Measurements from ENCODE around the gene RPL10. TPM values are rescaled to one million over a fixed set of nuclear protein-coding genes. Genes with fewer than 3 reads are reported as not detected.

RPL10 gene
- total RNA-seq, 1 experiment from 2014 or later: 2,110 TPM

DNA sequence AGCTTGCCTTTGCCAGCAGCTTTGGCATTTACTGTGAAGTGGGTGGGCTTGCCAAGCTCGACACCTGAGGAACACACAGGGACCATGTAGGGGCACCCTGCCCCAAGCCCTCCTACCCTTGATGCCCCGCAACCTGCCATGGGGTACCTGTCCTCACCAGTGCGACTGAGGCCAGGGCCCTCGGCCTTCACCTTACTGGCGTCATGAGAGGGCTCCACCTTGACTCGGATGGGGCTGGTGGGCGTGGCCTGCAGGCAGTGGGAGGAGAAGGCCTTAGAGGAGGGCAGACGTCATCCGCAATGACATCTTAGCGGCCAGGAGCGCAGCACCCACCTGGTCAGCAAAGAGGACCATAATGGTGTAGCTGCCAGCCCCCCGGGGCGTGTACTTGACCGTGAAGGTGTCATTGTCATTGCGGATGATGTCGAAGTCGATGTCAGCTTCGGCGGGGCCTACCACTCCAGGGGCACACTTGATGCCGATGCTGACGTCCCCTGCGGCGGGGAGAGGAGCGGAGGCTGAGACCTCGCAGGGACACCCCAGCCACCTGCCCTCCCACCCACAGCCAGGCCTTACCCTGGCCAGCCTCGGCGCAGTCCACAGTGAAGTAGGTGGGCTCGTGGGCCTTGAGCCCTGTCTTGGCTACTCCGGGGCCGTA lies 36.0 kb upstream of the RPL10 start:
- Histone ChIP-seq H3T11ph (ENCODE audit: low read length) (no peak overlapping the region), H4K8ac (replicated peaks; ENCODE audit: insufficient read length, low read depth, low read length) (no peak overlapping the region), H4K20me1 (ENCODE audit: control insufficient read depth, insufficient read depth, insufficient read length) (peaks cover 2% of the 10 kb centered on the region), H3K23me2 (ENCODE audit: insufficient read length, low read depth, low read length, poor library complexity, severe bottlenecking) (peaks cover 3% of the 10 kb centered on the region), H2AK5ac (ENCODE audit: insufficient read length, low read length) (no peak overlapping the region), H3K79me1 (ENCODE audit: insufficient read depth, low read depth, low read length, poor library complexity, severe bottlenecking) (no peaks in the 10 kb centered on the region), H2BK12ac (ENCODE audit: insufficient read length, low read depth, low read length) (no peak overlapping the region), H3K79me2 (ENCODE audit: insufficient read depth, low read length) (no peaks in the 10 kb centered on the region), H4K5ac (ENCODE audit: insufficient read length, low read depth, low read length) (no peak overlapping the region), H3K27me3 (ENCODE audit: insufficient read depth, low read length) (no peaks in the 10 kb centered on the region), H3K14ac (ENCODE audit: insufficient read depth, low read length) (no peak overlapping the region), H3K56ac (ENCODE audit: insufficient read length, low read depth, low read length) (no peak overlapping the region), H2AFZ (ENCODE audit: low read length) (no peak overlapping the region), H3K4me2 (ENCODE audit: insufficient read depth, insufficient read length, low read length) (no peak overlapping the region), H2BK120ac (ENCODE audit: low read depth, low read length, poor library complexity, severe bottlenecking) (no peak overlapping the region), H3K9ac (ENCODE audit: extremely low read depth, insufficient read length, low read length) (no peak overlapping the region), H2BK20ac (ENCODE audit: low read depth, low read length, poor library complexity, severe bottlenecking) (no peak overlapping the region), H3K23ac (ENCODE audit: insufficient read length, low read depth, low read length) (no peak overlapping the region), H3K4me1 (ENCODE audit: insufficient read depth, low read length) (no peaks in the 10 kb centered on the region), H3K9me3 (ENCODE audit: control insufficient read depth, low read depth, low read length) (peaks cover 24% of the 10 kb centered on the region), H2BK15ac (ENCODE audit: low read depth, low read length) (no peak overlapping the region), H4K91ac (ENCODE audit: insufficient read length, low read depth, low read length) (no peak overlapping the region), H3K4ac (ENCODE audit: low read depth, low read length) (no peak overlapping the region), H3K27ac (ENCODE audit: insufficient read length, low read depth, low read length) (no peak overlapping the region), H2BK5ac (ENCODE audit: insufficient read length, low read length) (no peak overlapping the region), H3K18ac (ENCODE audit: insufficient read length, low read depth, low read length) (no peak overlapping the region)
- no CpG with 5 or more reads among the region's 30 CpGs for WGBS (ENCODE audit: extremely low coverage, insufficient read length, low lambda C conversion rate)
- no peak for DNase-seq
- Mint-ChIP-seq H3K27ac (no peak overlapping the region), H3K36me3 (ENCODE audit: insufficient read depth in 1 of 3, low read depth in 3 of 3) (peaks cover 42 to 89% (median 86%) of the 10 kb centered on the region in 3 experiments), H3K27me3 (ENCODE audit: low read depth) (peaks cover 5% of the 10 kb centered on the region), H3K4me3 (no peak overlapping the region), H3K4me1 (no peaks in the 10 kb centered on the region), H3K9me3 (peaks cover 49 to 73% of the 10 kb centered on the region in 2 experiments)
- TF ChIP-seq, protein P1, sequence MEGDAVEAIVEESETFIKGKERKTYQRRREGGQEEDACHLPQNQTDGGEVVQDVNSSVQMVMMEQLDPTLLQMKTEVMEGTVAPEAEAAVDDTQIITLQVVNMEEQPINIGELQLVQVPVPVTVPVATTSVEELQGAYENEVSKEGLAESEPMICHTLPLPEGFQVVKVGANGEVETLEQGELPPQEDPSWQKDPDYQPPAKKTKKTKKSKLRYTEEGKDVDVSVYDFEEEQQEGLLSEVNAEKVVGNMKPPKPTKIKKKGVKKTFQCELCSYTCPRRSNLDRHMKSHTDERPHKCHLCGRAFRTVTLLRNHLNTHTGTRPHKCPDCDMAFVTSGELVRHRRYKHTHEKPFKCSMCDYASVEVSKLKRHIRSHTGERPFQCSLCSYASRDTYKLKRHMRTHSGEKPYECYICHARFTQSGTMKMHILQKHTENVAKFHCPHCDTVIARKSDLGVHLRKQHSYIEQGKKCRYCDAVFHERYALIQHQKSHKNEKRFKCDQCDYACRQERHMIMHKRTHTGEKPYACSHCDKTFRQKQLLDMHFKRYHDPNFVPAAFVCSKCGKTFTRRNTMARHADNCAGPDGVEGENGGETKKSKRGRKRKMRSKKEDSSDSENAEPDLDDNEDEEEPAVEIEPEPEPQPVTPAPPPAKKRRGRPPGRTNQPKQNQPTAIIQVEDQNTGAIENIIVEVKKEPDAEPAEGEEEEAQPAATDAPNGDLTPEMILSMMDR (conservative IDR thresholded peaks at IDR 0.05): no peak
